PFSK-1 (cell line): ENCODE data around the gene IL7R.

Source experiments
- FOXP2 ChIP-seq: optimal IDR thresholded peaks from 2 replicates; pipeline ENCODE3; 2011; ENCODE audit warnings: borderline replicate concordance, control low read depth, inconsistent platforms; ENCODE audit not compliant: insufficient read depth; ENCODE audit errors: extremely low read length, extremely low read depth
- POLR2AphosphoS5 ChIP-seq: IDR thresholded peaks from 2 replicates; pipeline ENCODE4 v1.6.1; 2012; ENCODE audit warnings: low read depth, mild to moderate bottlenecking, control low read depth, low read length, moderate library complexity
- REST ChIP-seq, 2 experiments: IDR thresholded peaks; 2 replicates each; pipeline versions ENCODE4 v1.6.1 to v1.8.0; 2011 to 2012; ENCODE audit warnings: low read depth in 2 of 2, low read length in 2 of 2, control low read depth in 1 of 2, inconsistent platforms in 1 of 2, mild to moderate bottlenecking in 1 of 2, moderate library complexity in 1 of 2; ENCODE audit not compliant: insufficient read depth in 1 of 2
- SIN3A ChIP-seq: IDR thresholded peaks from 2 replicates; pipeline ENCODE4 v1.6.1; 2012; ENCODE audit warnings: mild to moderate bottlenecking, low read length, moderate library complexity, borderline replicate concordance; ENCODE audit not compliant: insufficient read depth
- TAF1 ChIP-seq: IDR thresholded peaks from 2 replicates; pipeline ENCODE4 v1.6.1; 2012; ENCODE audit warnings: low read length, control low read depth, borderline replicate concordance; ENCODE audit not compliant: insufficient read depth

DNA sequence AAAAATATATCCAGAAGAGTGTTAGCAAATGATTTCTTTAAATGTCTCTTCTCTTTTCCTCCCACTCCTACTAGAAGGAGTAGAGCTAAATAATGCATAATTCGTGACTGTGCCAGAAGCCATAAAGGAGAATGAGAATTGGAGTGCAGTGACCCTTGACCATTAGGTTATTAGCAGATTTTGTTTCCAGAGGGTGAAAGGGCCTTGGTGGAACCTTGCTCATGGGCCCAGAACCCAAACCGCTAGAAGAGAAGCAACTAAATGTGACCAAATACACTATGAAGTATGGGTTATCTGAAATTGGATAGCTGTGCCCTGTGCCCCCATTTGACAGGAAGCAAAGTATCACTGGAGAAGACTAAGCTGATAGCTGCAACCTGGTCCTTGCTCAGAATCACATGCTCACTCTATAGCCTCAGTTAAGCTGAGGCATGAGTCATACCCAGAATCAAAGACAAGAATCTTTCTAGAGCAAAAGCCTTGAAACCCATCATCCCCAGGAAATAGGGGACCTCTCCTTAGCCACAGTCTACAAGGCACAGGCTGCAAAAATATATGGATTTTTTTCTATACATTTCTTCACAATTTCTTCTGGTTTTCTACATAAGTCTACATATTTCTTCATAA lies 45.5 kb downstream of the IL7R start:
- TF ChIP-seq SIN3A (no peak), POLR2AphosphoS5 (no peak), REST (IDR thresholded peaks at IDR 0.05; ENCODE audit: insufficient read depth in 1 of 2, low read depth in 2 of 2, low read length in 2 of 2) (no peak), TAF1 (no peak), FOXP2 (no peak)
